ENCODE data around the gene RAET1L. TPM values are rescaled to one million over a fixed set of nuclear protein-coding genes. Genes with fewer than 3 reads are reported as not detected.
A peak's percentile ranks its signal among the peaks of the same experiment; 100 is the strongest.
"Not testable (repeated sequence)": the region's sequence is repeated elsewhere in the genome, so short reads cannot be mapped to it uniquely, and the experiment has no call there.

RAET1L gene
- under 1 TPM in 3 of 10 donors, not detected in 7; 0.15 to 0.33 (median 0.24) TPM for polyA plus RNA-seq (ENCODE audit: insufficient read length in 10 of 10)
- long read RNA-seq, donor 1 = 0 reads
- long read RNA-seq, donor 2 = 0 reads
- long read RNA-seq, donor 3 = 0 reads
- long read RNA-seq, donor 4 = 0 reads
- long read RNA-seq, donor 5 = 0 reads
- long read RNA-seq, donor 6 = 0 reads
- long read RNA-seq, donor 7 = 0 reads
- long read RNA-seq, donor 8 = 0 reads
- long read RNA-seq, donor 9 = 0 reads

GRCh38 chr6:150025201-150025917, at the start of gene RAET1L:
Gene RAET1L (minus strand): TSS chr6:150025532. CDS start chr6:150025471, 61 bp downstream.
- peak in 2 of 3 donors; percentile 56 to 68 for DNase-seq

DNA sequence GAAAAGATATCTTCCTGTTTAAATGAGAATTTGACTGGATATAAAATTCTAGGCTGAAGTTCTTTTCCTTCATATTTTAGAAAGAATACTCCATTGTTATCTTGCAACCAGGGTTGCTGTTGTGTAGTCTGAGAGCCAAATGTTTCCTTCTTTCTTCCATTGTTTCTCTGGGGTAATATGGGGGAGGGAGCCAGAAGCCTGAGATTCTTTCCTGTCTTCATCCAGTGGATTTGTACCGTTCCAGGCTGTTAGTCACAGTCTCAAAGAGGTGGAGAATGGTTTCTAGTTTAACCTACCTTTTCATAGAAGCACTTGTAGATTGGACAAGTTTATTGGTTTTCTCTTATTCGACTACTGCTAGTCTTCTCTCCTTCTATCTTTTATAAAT, 49.7 kb upstream of the RAET1L start:
- peak in 1 of 3 donors; percentile 52 for DNase-seq

- peak in 1 of 3 donors; percentile 61 for DNase-seq
Observed at GRCh38 chr6:150074396-150075033, 49.2 kb upstream of the RAET1L start.

- no peak for DNase-seq
Observed at GRCh38 chr6:150072201-150072600, 46.9 kb upstream of the RAET1L start.

GRCh38 chr6:150070236-150070818, 45.0 kb upstream of the RAET1L start:
- DNase-seq = no peak

GRCh38 chr6:150069706-150070105, 44.4 kb upstream of the RAET1L start:
- peak in 1 of 3 donors; percentile 24 for DNase-seq

GRCh38 chr6:150068720-150069648, 43.7 kb upstream of the RAET1L start, which contains the start of gene ULBP3:
Gene ULBP3 (minus strand): TSS chr6:150069121. CDS start chr6:150069066, 55 bp downstream.
- peak; percentile 86 to 93 (median 90) for DNase-seq

- no peak for DNase-seq
Observed at GRCh38 chr6:150068151-150068550, 42.8 kb upstream of the RAET1L start.

DNA sequence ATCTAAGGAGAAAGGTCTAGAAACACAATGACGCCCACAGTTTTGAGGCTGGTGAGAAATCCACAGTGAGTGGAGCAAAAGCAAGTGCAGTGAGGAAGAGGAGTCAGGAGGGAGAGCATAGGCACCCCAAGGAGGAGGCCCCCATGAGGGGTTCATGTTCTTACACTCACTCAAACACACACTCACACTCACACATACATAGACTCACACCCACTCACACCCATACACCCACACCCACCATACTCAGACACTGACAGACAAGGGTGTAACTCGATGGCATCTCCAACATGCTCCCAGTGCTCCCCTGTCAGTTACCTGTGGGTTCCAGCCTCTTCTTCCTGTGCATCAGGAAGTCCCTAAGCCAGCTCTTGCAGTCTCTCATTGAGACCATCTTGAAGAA, 39.8 kb upstream of the RAET1L start:
- DNase-seq = no peak

- DNase-seq = no peak
Observed at GRCh38 chr6:150063640-150064039, 38.3 kb upstream of the RAET1L start.

DNA sequence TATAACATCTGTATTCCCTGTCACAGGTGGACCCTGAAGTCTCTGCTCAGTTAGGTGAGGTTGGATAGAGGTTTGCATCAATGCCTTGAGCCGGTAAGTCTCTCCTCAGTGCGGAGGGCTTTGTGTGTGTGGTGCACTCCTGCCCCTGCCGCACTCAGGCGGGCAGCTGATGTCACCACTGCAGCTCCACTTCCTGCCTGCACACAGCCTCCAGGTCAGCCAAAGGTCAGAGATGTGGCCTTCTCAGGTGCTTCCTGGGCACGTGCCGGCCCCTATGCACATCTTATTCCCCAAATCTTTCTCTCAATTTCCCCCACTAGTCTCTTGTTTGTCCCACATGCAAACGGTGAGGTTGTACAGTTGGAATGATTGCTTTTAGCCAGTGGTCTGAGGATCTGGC, 34.6 kb upstream of the RAET1L start:
- DNase-seq = not testable (repeated sequence)

GRCh38 chr6:150058986-150059385, 33.7 kb upstream of the RAET1L start:
- no peak for DNase-seq

- no peak for DNase-seq
Observed at GRCh38 chr6:150058231-150058792, 33.0 kb upstream of the RAET1L start.

DNA sequence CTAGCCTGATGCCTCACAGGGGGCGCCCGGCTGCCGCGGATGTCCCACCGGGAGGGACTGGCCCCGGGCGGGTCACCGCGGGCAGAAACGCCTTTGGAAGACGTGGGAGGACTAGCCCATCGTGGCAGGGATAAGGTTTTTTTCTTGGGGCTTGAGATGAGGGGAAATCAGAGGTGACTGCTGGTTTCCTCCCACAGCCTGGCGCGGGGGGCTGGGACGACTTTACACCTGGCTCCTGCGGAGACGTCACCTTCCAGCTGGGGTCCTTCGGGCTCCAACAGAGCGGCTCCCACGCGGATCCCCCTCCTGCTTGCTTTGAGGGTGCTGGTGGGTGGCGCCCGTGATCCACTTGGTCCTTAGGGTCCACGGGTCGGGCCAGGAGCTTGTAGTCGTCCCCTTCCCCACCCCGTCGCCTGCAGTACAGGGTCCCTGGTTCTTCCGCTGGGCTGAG, 32.2 kb upstream of the RAET1L start:
- no peak for DNase-seq

DNA sequence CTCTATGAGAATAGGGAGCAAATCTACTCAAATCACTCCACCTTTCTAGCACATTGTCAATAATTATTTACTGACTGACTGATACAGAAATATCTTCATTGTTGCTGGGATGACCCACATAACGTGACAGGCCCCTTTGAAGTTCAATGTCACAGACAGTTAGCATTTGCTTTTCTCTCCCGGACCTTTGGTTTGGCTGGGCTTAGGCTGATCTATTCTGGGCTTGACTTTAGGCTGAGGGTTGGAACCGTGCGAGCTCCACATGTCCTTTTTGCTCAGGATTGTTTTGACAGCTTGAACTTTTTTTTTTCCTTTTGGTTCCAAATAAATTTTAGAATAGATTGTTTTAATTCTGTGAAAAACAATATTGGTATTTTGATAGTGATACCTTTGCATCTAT, 31.6 kb upstream of the RAET1L start:
- no peak for DNase-seq

GRCh38 chr6:150056156-150056555, 30.8 kb upstream of the RAET1L start:
- no peak for DNase-seq

DNA sequence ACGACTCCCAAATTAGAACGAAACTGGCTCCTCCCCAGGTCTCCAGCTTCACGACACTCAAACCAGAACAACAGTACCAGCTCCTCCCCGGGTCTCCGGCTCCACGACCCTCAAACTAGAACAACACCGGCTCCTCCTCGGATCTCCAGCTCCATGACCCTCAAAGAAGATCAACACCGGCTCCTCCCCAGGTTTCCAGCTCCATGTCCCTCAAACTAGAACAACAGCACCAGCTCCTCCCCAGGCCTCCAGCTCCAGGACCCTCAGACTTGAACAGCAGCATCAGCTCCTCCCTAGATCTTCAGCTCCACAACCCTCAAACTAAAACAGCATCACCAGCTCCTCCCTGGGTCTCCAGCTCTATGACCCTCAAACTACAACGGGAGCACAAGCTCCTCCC, 29.8 kb upstream of the RAET1L start:
- no peak for DNase-seq

DNA sequence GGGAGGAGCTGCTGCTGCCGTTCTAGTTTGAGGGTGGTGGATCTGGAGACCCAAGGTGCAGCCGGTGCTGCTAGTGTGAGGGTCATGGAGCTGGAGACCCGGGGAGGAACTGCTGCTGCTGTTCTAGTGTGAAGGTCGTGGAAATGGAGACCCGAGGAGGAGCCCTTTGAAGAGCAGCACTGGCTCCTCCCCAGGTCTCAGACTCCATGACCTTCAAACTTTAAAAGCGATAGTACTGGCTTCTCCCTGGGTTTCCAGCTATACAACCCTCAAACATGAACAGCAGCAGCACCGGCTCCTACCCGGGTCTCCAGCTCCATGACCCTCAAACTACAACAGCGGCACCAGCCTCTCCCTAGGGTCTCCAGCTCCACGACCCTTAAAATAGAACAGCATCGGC, 28.1 kb upstream of the RAET1L start:
- no peak for DNase-seq

DNA sequence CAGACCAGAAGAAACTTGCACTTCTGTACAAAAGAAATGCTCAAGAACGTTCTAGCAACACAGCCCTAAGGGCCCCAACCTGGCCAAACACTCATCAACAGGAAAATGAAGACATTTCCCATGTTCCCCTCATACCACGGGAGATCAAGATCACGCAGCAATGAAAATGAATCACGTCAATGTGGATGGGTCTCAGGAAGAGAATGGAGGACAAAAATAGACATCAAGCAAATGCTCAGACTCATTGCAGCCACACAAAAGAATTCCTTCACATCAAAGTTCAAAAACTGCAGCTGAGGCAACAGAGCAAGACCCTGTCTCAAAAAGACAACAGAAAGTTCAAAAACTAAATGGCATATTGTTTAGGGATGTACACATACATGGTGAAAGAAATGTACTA, 25.5 kb upstream of the RAET1L start:
- DNase-seq = no peak

DNA sequence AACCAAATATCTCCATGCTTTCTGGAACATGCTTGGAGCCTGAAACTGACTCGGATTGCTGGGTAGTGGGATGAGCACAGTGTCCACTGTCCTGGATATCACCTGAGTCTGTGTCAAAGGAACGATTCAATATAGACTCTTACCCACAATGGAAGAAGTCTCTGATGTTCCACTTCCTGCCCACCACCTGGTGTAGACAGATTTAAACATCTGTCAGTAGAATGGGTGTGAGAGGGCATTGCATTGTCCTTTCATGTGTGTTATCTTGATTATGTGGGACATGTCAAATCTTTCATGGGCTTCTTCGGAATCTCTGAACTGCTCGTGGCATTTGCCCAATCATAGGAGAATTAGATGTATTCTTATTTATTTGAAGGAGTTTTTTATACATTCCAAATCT, 22.8 kb upstream of the RAET1L start:
- no peak for DNase-seq

DNA sequence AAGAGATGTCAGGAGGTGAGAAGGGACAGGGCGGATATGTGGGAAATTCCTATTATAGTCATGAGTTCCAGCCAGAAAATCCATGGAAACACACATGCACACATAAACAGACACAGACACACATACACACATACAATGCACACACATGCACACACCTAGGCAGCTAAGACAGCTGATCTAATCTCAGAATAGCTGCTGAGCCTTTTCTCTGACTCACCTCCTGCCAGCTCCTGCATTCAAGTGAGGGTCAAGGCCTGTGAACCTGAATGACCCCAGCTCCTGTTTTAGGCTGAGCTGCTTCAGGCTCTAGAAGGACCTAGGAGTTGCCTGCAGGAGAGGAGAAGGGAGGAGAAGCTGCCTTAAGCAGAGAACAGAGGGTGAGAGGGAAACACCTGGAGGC, 21.6 kb upstream of the RAET1L start:
- no peak for DNase-seq

Data from muscle of back (tissue), 13 donors.